Small intestine (tissue), 7 donors: ENCODE results near the gene IER3. TPM values are rescaled to one million over a fixed set of nuclear protein-coding genes. Genes with fewer than 3 reads are reported as not detected.

Source experiments
- DNase-seq, 2 donors: peaks; one replicate each; pipeline versions ENCODE4 v3.0.0 to v3.0.0-alpha.2; 2013
- FAIRE-seq: peaks from 2 replicates; lab custom pipeline; 2012; peaks lifted over from hg19 to GRCh38; lab: Jason Lieb, UNC
- H3K27ac ChIP-seq, 3 donors: one replicate each; pipeline ENCODE4 v1.5.1; 2013; ENCODE audit warnings: low read length in 2 of 3, mild to moderate bottlenecking in 2 of 3, control low read depth in 1 of 3, inconsistent platforms in 1 of 3, low read depth in 1 of 3, moderate library complexity in 1 of 3
- H3K27me3 ChIP-seq, 3 donors: one replicate each; pipeline ENCODE4 v1.6.1; 2013; ENCODE audit warnings: low read length in 3 of 3, inconsistent platforms in 1 of 3; ENCODE audit not compliant: control insufficient read depth in 3 of 3, insufficient read depth in 3 of 3
- H3K36me3 ChIP-seq, 3 donors: one replicate each; pipeline ENCODE4 v1.6.1; 2013; ENCODE audit warnings: low read length in 3 of 3, inconsistent platforms in 1 of 3, low read depth in 1 of 3, mild to moderate bottlenecking in 1 of 3, moderate library complexity in 1 of 3; ENCODE audit not compliant: control insufficient read depth in 3 of 3, insufficient read depth in 2 of 3
- H3K4me1 ChIP-seq, 3 donors: one replicate each; pipeline ENCODE4 v1.6.1; 2013; ENCODE audit warnings: low read length in 2 of 3, inconsistent platforms in 1 of 3, low read depth in 1 of 3, mild to moderate bottlenecking in 1 of 3, moderate library complexity in 1 of 3; ENCODE audit not compliant: control insufficient read depth in 3 of 3, insufficient read depth in 2 of 3
- H3K4me3 ChIP-seq, 3 donors: one replicate each; pipeline ENCODE4 v1.5.1; 2013; ENCODE audit warnings: low read length in 3 of 3, control low read depth in 1 of 3, inconsistent platforms in 1 of 3, low read depth in 1 of 3, mild to moderate bottlenecking in 1 of 3, moderate library complexity in 1 of 3
- H3K9me3 ChIP-seq, 2 donors: one replicate each; pipeline ENCODE4 v1.6.1; 2013; ENCODE audit warnings: low read depth in 1 of 2, low read length in 1 of 2; ENCODE audit not compliant: control insufficient read depth in 2 of 2, insufficient read depth in 1 of 2
- WGBS, 3 donors: extraction: QIAGEN DNeasy Blood & Tissue Kit; methylation state at CpG; one replicate each; pipeline ENCODE4 v1.1.7; 2013; 5-methylcytosine and 5-hydroxymethylcytosine counted together
- polyA plus RNA-seq, 4 donors: library from polyadenylated mRNA; stranded (reverse) in 3 of 4; unstranded in 1 of 4; fragments of 200-250 nt in 3 of 4; fragments of 120-200 nt in 1 of 4; gene quantifications; one replicate each; pipeline versions ENCODE4 v1.2.1 to v1.2.3, GENCODE V29; 2013
- donor health status: healthy with polysubstance abuse.
- donor health status: control.
- donor health status: control.
- donor health status: Bipolar disorder and iron deficiency.
- donor health status: healthy.

Gene IER3
- polyA plus RNA-seq, 4 donors = 13.4 to 69.5 (median 14.7) TPM

DNA sequence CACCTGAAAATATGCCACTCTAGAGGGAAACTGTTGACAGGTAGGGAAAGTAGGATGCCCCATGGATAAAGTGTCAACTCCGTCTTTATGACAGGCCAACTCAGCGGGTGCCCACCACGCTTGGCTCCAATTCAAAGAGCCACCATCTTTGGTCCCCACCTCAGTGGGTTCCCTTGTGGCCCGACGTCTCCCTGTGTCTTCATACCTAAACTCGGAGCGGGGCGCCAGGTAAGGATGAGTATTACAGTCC, 27.5 kb downstream of the IER3 start:
- peaks cover 2 to 23% (median 5%) of the 10 kb centered on the region in 3 donors for H3K36me3 ChIP-seq
- H3K9me3 ChIP-seq = no peaks in the 10 kb centered on the region
- DNase-seq = no peak
- peak overlapping the region; percentile 39 to 71 (median 67) for H3K4me3 ChIP-seq
- H3K27ac ChIP-seq = peak overlapping the region; percentile 74 to 93 (median 91)
- no peaks in the 10 kb centered on the region for H3K27me3 ChIP-seq
- no peak for FAIRE-seq
- WGBS, 3 donors = 0 to 5% (median 2%) methylated on average over 8 of the region's 8 CpGs
- H3K4me1 ChIP-seq = peaks cover 0 to 8% (median 0%) of the 10 kb centered on the region in 3 donors

DNA sequence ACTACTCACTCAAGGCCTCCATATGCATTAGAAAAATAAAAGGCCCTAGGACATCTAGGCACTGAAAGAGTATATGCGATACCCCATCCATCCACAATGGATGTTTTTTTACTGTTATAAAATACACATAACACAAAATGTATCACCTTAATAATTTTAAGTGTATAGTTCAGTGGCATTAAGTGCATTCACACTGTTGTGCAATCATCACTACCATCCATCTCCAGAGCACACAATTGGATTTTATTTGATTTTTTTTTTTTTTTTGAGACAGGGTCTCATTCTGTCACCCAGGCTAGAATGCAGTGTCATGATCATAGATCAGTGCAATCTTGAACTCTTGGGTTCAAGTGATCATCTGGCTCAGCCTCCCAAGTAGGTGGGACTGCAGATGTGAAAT, 30.1 kb downstream of the IER3 start:
- H3K9me3 ChIP-seq = no peaks in the 10 kb centered on the region
- FAIRE-seq (no peak), DNase-seq (no peak)
- H3K27me3 ChIP-seq = no peaks in the 10 kb centered on the region
- H3K36me3 ChIP-seq = peaks cover 2 to 34% (median 7%) of the 10 kb centered on the region in 3 donors
- WGBS, 3 donors = 93 to 100% (median 100%) methylated on average over 1 of the region's 1 CpG
- no peak overlapping the region for H3K4me3 ChIP-seq
- H3K4me1 ChIP-seq = peaks cover 0 to 4% (median 0%) of the 10 kb centered on the region in 3 donors
- H3K27ac ChIP-seq = no peak overlapping the region

DNA sequence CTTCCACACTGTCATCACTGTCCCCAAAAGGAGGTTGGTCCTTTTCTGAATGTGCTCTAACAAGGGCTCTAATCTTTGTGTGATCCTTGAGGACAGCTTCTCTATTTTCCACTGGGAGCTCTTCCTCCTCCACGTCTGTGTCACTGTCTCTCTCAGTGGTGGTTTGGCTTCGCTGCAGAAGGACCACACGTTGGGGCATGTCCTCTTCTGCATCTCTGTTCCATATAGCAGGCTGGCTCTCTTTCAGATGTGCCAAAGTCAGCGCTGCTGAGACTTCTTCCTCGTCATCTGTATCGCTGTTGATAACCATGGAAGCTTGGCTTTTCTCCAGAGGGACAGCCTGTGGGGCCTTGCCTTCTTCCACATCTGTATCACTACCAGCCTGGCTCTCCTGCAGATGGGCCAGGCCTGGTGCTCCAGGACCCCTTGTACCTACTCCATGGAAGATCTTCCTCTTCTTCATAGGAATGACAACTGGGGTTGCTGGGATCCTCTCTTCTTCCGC, 31.9 kb downstream of the IER3 start:
- Histone ChIP-seq H3K27me3 (no peaks in the 10 kb centered on the region), H3K9me3 (no peaks in the 10 kb centered on the region), H3K4me1 (peaks cover 0 to 2% (median 0%) of the 10 kb centered on the region in 3 donors), H3K27ac (no peak overlapping the region), H3K36me3 (peaks cover 2 to 39% (median 7%) of the 10 kb centered on the region in 3 donors), H3K4me3 (no peak overlapping the region)
- DNase-seq (no peak), FAIRE-seq (no peak)
- 84 to 87% (median 86%) methylated on average over 7 of the region's 7 CpGs for WGBS, 3 donors

DNA sequence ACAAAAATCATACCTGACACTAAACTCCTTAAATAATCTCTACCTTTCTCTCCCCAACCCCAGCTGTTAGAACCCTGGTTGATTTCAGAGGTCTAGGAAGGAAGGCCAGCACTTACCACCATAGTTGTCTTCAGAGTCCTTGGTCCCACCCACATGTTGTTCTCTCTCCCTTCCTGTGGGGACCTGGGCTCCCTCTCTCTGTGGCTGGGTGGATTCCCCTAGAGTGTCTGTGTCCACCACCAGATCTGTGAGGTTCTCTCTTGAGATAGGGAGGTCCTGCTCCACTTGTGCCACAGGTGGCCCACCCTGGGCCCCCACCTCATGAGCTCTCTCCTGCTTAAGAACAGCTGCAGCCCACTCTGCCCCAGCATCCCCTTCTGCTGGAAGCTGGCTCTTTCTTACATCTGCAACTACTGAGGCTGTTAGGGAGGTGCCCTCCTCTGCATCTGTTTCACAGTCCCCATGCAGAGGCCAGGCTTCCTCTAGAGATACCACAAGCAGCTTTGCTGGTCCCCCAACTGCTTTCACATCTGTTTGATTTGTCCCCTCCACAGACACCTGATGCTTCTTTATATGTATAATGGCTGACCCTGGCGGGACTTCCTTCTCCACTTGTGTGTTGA, 32.5 kb downstream of the IER3 start:
- no peak overlapping the region for H3K4me3 ChIP-seq
- DNase-seq (no peak), FAIRE-seq (no peak)
- no peaks in the 10 kb centered on the region for H3K27me3 ChIP-seq
- H3K36me3 ChIP-seq = peaks cover 2 to 42% (median 7%) of the 10 kb centered on the region in 3 donors
- peaks cover 0 to 2% (median 0%) of the 10 kb centered on the region in 3 donors for H3K4me1 ChIP-seq
- no peak overlapping the region for H3K27ac ChIP-seq
- WGBS, 3 donors = 77 to 94% (median 93%) methylated on average over 1 of the region's 1 CpG
- H3K9me3 ChIP-seq = no peaks in the 10 kb centered on the region

DNA sequence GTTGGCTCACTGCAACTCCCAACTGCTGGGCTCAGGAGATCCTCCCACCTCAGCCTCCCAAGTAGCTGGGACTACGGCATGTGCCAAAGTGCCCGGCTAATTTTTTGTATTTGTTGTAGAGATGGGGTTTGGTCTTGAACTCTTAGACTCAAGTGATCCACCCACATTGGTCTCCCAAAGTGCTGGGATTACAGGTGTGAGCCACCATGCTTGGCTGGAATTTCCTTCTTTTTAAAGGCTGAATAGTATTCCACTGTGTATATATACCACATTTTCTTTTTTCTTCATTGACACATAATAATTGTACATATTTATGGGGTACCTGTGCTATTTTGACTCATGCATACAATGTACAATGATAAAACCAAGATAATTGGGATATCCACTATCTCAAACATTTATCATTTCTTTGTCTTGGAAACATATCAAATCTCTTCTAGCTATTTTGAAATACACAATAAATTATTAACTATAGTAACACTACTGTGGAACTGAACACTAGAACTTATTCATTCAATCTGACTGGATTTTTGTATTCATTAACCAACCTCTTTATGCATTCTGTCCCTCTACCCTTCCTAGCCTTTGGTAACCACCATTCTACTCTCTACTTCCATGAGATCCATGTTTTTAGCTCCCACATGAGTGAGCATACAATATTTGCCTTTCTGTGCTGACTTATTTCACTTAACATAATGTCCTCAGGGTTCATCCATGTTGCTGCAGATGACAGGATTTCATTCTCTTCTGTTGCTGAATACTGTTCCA, 35.1 kb downstream of the IER3 start:
- peaks cover 2 to 60% (median 7%) of the 10 kb centered on the region in 3 donors for H3K36me3 ChIP-seq
- 95 to 100% (median 99%) methylated on average over 2 of the region's 2 CpGs for WGBS, 3 donors

DNA sequence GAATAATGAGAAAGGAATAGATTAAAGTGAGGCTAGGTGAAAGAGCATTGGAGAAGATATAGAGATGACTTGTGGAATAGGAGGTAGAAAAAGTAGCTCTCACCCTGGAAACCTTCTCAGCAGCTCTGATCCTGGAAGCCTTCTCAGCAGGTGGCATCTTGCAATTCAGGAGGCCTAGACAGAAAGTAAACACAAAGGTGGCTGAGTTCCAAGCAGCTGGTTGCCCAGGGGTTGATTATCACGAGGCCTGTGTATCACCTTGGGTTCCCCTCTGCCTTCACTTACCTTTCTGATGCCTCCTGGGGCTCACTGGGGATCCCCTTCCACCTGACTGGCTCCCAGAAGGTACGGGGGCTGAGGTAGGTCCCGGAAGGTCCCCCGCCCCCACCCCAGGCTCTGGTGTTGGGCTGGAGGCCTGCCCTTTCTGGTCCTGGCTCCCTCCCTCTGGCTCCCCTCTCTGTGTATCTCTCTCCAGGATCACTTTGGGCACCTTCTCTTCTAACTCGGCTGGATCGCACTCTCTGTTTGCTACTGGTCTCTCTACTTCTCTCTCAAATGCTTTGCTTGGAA, 37.0 kb downstream of the IER3 start:
- peak; percentile 49 to 56 for DNase-seq
- no peak overlapping the region for H3K4me3 ChIP-seq

More for the DNA sequence above, 35.1 kb downstream of the IER3 start:
- H3K27me3 ChIP-seq = no peaks in the 10 kb centered on the region
- no peak for FAIRE-seq
- H3K9me3 ChIP-seq = no peaks in the 10 kb centered on the region
- no peak overlapping the region for H3K4me3 ChIP-seq
- H3K27ac ChIP-seq = no peak overlapping the region
- no peaks in the 10 kb centered on the region for H3K4me1 ChIP-seq
- no peak for DNase-seq

DNA sequence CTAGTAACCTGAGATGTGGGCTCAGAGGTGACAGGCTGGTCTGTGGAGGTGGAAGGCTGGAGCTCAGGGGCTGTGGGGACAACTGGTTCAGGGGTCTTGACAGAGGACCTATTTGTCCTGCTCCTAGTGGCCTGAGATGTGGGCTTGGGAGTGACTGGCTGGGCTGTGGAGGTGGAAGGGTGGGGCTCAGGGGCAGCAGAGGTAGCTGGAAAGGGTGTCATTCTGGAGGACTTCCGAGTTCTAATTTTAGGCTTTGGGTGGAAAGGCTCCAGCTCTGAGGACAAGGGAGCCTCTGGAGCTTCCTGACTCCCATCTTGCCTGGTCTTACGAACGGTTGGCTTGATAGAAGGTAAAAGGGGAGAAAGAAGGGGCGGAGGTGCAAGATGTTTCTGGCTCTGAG, 38.7 kb downstream of the IER3 start:
- H3K36me3 ChIP-seq = peaks cover 0 to 53% (median 0%) of the 10 kb centered on the region in 3 donors
- no peaks in the 10 kb centered on the region for H3K27me3 ChIP-seq
- no peak overlapping the region for H3K4me3 ChIP-seq
- H3K4me1 ChIP-seq = no peaks in the 10 kb centered on the region
- H3K9me3 ChIP-seq = no peaks in the 10 kb centered on the region
- FAIRE-seq (no peak), DNase-seq (no peak)
- no peak overlapping the region for H3K27ac ChIP-seq
- 94 to 95% (median 95%) methylated on average over 4 of the region's 4 CpGs for WGBS, 3 donors

More for the DNA sequence above, 37.0 kb downstream of the IER3 start:
- H3K36me3 ChIP-seq = peaks cover 0 to 65% (median 2%) of the 10 kb centered on the region in 3 donors
- no peaks in the 10 kb centered on the region for H3K4me1 ChIP-seq
- WGBS, 3 donors = 45 to 71% (median 70%) methylated on average over 6 of the region's 6 CpGs
- no peak overlapping the region for H3K27ac ChIP-seq
- FAIRE-seq = no peak
- H3K27me3 ChIP-seq = no peaks in the 10 kb centered on the region
- no peaks in the 10 kb centered on the region for H3K9me3 ChIP-seq

DNA sequence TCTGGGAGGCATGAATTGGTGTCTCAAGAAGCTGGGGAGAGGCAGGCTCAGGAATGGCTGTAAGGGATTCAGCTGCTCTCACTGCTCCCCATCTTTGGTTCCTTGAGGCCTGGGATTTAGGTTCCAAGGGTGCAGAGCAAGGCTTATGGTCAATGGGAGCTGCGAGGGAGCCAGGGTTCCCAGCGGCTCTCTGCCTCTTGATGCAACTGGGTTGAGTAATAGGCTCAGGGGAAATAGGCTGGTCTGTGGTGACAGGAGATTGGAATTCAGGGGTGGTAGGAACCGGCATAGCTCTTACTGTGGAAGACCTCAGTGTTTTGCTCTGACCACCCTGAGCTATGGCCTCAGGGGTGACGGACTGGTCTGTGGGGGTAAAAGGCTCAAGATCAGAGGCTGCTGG, 40.5 kb downstream of the IER3 start:
- Histone ChIP-seq H3K27me3 (no peaks in the 10 kb centered on the region), H3K36me3 (peaks cover 0 to 51% (median 0%) of the 10 kb centered on the region in 3 donors), H3K4me1 (peaks cover 0 to 3% (median 0%) of the 10 kb centered on the region in 3 donors), H3K9me3 (no peaks in the 10 kb centered on the region), H3K27ac (no peak overlapping the region), H3K4me3 (no peak overlapping the region)
- no peak for DNase-seq
- no peak for FAIRE-seq
- 94 to 100% (median 99%) methylated on average over 4 of the region's 4 CpGs for WGBS, 3 donors
